SK-N-DZ (cell line): Measurements from ENCODE around the gene CREM. TPM values are rescaled to one million over a fixed set of nuclear protein-coding genes. Genes with fewer than 3 reads are reported as not detected.
"Not testable (repeated sequence)": the region's sequence is repeated elsewhere in the genome, so short reads cannot be mapped to it uniquely, and the experiment has no call there.

Source experiments
- DNase-seq: peaks from one replicate; pipeline ENCODE4 v3.0.0-alpha.2; 2015; ENCODE audit warnings: low spot score
- polyA plus RNA-seq, 2 experiments: library from polyadenylated mRNA; depleted of rRNA; stranded (reverse); fragments of >200 nt; gene quantifications; 2 replicates each; pipeline ENCODE4 v1.2.3, GENCODE V29; 2014

Gene CREM
- 41.9 and 50.8 TPM in 2 replicates for polyA plus RNA-seq (2014; cell fraction: cytosol; rRNA removed)
- polyA plus RNA-seq (2014; cell fraction: nucleus; rRNA removed): 23.9 and 24.0 TPM in 2 replicates

DNA sequence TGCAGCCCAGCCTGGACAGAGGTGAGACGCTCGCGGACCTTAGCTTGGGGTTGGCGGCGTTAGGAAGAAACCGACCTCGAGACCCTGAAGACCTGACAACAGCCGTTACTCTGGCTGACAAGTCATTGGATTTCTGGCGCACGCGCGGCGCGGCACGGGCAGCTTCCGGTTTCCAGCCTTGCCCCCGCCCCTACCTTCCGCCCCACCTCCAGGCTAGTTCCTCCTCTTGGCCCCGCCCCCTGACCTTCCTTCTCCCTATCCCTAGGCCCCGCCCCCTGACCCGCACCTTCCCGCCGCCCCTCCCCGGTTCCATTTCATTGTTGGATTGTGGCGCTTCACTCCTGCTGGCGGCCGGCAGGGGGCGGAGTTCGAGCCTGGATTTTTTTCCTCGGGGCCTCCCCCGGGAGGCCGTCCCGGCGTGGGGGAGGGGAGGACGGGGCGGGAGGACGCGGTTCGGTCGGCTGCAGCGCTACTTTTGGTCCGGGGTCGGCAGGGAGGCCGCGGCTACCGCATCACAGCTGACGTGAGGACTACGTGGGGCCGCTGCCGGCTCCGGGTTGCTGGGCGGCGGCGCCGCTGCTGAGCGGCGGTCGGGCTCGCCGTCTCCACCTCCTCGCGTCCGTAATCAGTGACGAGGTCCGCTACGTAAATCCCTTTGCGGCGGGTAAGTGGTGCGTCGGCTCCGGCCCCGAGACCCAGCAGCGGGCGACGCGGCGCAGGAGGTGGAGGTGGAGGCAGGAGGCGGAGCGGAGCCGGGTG is at the start of gene CREM:
Gene CREM, plus strand, starts transcription at position 317 of the 759 bp plus-strand sequence. CDS start 10,990 bp downstream, outside the sequence.
- peak; percentile 90 for DNase-seq

- no peak for DNase-seq
Measured at GRCh38 chr10:35079265-35079664, 47.4 kb upstream of the CREM start.

- DNase-seq: no peak
Measured at GRCh38 chr10:35079763-35080162, 46.9 kb upstream of the CREM start.

GRCh38 chr10:35080261-35080660 is 46.4 kb upstream of the CREM start:
- DNase-seq: not testable (repeated sequence)

GRCh38 chr10:35083242-35083641 is 43.4 kb upstream of the CREM start:
- no peak for DNase-seq

DNA sequence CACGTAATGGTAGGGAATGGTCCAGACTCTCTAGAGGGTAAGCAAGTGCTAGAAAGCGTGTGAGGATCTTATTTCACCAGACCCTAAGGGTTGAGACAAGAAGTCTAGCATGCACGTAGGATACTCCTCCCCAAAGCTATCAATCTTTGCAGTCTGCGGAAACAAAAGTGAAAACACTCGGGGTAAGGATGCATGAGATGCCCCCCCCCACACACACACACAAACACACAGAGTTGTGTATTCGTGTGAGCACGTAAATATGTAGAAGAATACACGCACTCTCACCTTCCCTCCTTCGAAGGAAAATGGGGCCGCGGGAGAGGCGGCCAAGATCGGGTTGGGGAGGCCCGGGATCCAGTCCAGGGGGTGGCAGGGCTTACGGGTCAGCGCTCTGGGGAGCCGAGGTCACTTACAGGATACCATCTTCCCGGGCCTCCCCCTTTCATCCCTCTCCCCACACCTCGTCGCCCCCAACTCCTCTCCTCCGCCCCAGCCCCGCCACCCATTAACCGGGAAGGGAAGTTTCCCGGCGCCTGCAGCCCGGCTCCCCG is 37.0 kb upstream of the CREM start:
- DNase-seq: no peak

- DNase-seq: peak; percentile 88
Measured at GRCh38 chr10:35090162-35090954, 36.3 kb upstream of the CREM start, which contains the start of gene CUL2. Gene CUL2, minus strand, starts transcription at chr10:35090341. Its CDS starts 19,024 bp downstream, at chr10:35071317.

DNA sequence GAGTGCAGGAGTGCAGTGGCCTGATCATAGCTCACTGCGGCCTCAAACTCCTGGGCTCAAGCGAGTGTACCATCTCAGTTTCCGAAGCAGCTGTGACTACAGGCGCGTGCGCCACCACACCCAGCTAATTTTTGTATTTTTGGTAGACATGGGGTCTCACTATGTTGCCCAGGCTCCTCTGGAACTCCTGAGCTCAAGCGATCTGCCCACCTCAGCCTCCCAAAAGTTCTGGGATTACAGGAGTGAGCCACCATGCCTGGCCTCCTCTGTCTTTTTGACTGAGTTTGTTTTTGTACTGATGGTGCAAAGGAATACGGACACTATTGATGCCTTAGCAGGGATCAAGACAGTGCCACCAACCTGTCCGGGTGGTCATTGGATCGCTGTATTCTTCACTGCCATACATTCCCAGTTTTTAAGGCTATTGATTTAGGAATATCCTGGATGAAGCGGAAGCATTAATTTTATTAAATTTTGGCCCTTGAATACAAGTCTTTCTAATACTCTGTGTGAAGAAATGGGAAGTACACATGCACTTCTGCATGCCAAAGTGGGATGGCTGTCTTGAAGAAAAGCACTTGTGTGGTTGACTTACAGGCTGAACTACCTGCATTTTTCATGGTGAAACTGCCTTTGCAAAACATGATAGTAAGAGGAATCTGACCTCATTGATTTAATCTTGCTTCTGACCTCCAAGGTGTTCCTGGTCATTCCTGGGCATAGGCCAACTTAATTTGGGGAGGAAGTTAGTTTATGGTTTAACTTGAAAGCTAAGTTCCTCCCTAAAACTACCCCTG is 34.5 kb upstream of the CREM start:
- no peak for DNase-seq

- no peak for DNase-seq
Measured at GRCh38 chr10:35092851-35093250, 33.8 kb upstream of the CREM start.

DNA sequence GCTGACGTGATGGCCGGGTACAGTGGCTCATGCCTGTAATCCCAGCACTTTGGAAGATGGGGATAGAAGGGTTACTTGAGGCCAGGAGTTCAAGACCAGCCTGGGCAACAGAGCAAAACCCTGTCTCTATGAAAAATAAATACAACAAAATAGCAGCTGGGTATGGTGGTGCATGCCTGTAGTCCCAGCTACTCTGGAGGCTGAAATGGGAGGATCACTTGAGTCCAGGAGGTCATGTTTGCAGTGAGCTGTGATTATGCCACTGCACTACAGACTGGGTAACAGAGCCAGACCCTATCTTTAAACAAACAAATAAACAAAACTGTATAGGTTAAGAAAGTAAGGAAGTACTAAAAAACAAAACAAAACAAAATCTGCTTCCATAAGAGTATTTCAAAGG is 30.3 kb upstream of the CREM start:
- no peak for DNase-seq

DNA sequence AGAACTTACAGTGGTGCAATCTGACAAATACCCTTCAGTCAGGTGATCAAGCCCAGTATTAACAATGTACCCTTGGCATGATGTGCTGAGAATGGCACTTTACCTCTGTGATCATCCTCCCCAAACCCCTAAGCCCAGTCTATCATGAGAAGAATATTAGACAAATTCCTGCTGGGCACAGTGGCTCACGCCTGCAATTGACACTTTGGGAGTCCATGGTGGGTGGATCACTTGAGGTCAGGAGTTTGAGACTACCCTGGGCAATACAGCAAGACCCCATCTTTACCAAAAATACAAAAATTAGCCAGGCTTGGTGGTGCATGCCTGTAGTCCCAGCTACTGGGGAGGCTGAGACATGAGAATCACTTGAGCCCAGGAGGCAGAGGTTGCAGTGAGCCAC is 29.1 kb upstream of the CREM start:
- DNase-seq: no peak

DNA sequence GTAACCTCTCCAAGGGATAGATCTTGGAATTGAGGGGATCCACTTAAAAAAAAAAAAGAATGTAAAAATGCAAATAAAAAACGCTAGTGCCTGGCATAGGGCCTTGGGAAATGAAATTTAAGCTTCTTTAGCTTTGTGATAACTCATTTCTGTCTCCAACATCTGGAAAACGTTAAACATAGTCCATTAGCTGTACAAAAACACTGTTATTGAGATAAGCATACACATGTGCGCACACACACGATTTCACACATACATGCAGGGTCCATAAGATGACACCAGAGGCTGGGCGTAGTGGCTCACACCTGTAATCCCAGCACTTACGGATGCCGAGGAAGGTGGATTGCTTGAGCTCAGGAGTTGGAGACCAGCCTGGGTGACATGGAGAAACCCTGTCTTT is 22.8 kb upstream of the CREM start:
- DNase-seq: no peak

DNA sequence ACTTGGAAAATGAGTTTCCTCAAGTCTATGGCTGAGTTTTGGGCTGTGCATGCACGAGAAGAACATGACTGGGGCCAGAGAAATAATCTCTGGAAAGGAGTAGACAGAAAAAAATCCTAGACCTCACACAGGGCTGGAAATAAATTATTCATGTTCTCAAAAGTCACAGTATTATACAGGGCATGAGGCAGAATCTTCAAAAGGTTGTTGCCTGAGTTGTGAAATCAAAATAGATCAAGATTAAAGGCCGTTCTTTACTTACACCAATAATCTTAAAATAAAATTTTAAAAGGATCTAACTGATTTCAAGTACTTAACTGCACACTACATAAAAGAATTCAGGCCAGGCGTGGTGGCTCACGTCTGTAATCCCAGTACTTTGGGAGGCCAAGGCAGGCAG is 14.1 kb upstream of the CREM start:
- DNase-seq: no peak

- DNase-seq: no peak
Measured at GRCh38 chr10:35119378-35119777, 7.3 kb upstream of the CREM start.

DNA sequence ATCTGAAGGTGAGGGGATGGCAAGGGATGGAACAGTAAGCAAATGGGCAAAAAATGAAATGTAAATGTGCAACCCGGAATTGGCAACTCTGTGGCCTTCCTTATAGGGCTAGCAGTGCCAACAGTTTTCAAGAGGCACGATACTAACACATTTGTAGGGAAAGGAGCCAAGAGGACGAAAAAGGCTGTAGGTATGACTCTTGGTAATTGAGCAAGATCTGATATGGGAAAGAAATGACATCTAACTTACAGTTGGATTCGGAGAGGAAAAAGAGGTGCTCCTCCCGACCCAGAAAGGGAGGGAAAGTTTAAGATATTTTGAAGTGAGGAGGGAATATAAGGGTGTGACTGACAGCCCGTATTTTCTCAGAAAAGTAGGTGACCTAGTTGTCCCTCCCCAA is 2.1 kb upstream of the CREM start:
- DNase-seq: no peak

DNA sequence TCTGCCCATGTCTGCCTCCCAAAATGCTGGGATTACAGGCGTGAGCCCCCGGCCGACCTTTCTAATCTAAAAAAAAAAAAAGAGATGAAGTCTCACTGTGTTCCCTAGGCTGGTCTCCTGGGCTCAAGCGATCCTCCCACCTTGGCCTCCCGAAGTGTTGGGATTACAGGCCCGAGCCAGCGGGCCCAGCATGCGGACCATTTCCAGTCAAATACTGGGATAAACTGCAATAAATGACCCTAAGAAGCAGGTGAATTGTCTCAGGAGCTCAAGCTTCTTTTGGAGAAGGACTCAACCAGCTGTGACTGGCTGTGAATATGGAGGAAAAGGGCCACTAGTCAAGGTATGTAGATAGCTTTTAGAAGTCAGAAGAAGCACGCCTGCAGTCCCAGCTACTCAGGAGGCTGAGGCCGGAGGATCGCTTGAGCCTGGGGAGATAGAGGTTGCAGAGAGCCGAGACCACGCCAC is 550 bp upstream of the CREM start:
- DNase-seq: no peak

DNA sequence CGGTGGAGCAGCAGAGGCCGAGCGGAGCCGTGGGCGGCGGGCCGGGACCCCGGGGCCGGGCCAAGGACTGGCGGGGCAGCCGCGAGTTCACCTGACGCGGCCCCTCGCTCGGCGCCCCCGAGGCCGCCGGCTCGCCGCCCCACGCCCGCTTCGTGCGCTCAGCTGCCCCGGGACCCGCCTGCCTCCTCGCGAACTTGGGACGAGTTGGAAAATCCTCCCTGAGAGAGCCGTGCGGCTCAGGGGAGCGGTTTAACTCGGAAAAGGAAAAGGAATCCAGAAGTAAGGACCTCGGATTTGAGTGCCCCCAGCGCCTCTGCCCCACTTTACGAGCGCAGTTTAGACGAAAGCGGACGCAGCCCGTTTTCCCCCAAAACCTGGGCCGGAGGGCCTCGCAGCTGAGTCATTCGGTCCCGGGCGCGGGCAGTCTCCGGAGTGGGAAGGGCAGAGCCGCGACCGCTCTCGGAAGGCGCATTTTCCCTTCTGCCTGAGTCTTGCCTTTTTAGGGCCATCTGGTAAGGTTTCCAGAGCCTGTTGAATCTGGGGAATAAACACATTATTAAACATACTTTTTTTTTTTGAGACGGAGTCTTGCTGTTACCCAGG is 744 bp downstream of the CREM start:
- peak; percentile 13 for DNase-seq

- DNase-seq: no peak
Measured at GRCh38 chr10:35129185-35129674, 2.6 kb downstream of the CREM start.

- DNase-seq: no peak
Measured at GRCh38 chr10:35130663-35131062, 4.0 kb downstream of the CREM start.

DNA sequence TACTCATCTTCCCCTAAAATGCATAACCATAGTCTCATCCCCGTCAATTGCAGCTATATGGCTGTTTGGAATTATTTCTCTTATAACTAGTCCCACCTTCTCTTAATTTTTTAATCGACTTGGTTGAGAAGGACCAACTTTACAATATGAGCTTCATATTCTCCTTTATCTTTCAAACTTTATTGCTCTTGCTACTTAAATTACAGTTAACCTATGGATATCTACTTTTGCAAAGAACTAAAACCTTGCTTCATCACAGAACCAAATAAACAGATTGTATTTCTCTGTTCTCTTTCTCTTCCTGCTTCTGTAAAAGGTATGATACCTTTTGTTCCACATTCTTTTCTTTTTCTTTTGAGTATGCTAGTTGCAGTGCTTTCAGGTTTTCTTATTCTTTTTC is 6.1 kb downstream of the CREM start:
- DNase-seq: no peak

DNA sequence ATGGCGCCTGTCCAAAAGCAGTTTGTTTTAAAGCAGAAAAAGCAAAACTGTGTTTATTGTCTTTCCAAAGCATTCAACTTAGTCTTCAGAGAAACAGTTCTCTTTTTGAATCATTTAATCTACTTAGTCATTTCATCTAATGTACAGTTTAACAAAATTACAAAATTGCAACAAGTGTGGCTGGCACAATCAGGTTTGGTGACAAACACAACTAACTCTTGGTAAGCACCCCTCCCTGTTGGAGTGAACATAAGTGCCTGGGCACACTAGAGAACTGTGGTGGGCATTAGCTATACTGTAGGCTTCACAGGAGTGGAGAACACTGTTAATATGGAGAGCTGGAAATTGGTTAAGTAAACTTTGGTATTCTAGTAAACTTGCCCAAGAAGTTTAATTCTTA is 6.9 kb downstream of the CREM start:
- no peak for DNase-seq
